ENCODE results near the gene ADARB2.

The ADARB2 gene

DNA sequence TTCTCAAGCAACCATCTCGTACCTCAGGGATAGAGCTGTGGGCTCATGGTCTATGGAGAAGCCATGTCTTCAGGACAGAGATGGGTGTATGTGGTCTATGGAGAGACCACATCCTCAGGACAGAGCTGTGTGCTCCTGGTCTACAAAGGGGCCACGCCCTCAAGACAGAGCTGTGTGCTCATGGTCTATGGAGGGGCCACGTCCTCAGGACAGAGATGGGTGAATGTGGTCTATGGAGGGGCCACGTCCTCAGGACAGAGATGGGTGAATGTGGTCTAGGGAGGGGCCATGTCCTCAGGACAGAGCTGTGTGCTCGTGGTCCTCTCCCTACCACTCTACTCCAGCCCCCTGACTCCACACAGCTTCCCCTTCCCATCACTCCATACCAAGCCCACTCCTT is 563.3 kb downstream of the ADARB2 start:
- DNase-seq (ENCODE audit: low read depth), result no peak
- no peak overlapping the region for H3K4me3 ChIP-seq (ENCODE audit: low read depth, low read length)
- TF ChIP-seq, protein P1, sequence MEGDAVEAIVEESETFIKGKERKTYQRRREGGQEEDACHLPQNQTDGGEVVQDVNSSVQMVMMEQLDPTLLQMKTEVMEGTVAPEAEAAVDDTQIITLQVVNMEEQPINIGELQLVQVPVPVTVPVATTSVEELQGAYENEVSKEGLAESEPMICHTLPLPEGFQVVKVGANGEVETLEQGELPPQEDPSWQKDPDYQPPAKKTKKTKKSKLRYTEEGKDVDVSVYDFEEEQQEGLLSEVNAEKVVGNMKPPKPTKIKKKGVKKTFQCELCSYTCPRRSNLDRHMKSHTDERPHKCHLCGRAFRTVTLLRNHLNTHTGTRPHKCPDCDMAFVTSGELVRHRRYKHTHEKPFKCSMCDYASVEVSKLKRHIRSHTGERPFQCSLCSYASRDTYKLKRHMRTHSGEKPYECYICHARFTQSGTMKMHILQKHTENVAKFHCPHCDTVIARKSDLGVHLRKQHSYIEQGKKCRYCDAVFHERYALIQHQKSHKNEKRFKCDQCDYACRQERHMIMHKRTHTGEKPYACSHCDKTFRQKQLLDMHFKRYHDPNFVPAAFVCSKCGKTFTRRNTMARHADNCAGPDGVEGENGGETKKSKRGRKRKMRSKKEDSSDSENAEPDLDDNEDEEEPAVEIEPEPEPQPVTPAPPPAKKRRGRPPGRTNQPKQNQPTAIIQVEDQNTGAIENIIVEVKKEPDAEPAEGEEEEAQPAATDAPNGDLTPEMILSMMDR (IDR thresholded peaks at IDR 0.05; ENCODE audit: low read depth, low read length, missing control alignments), result no peak

DNA sequence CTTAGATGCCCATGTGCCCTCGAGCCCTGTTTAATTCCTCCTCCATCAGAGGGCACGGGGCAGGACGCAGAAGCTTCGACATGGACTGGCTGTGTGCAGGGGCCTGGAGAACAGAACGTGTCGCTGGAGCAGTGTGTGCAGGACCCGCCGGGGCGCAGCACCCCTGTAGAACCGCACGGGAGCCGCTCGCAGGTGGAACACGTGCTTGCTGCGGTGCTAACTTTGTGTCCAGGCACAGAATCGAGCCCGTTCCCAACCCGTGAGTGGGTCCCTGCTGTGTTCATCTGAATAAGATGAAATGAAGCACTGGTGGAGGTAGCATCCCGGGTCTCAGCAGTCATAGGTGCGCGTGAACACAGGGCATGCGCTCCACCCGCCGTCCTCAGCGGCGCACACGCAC is 564.2 kb downstream of the ADARB2 start:
- TF ChIP-seq, protein P1 (IDR thresholded peaks at IDR 0.05; ENCODE audit: low read depth, low read length, missing control alignments), result no peak
- H3K4me3 ChIP-seq (ENCODE audit: low read depth, low read length), result no peak overlapping the region

DNA sequence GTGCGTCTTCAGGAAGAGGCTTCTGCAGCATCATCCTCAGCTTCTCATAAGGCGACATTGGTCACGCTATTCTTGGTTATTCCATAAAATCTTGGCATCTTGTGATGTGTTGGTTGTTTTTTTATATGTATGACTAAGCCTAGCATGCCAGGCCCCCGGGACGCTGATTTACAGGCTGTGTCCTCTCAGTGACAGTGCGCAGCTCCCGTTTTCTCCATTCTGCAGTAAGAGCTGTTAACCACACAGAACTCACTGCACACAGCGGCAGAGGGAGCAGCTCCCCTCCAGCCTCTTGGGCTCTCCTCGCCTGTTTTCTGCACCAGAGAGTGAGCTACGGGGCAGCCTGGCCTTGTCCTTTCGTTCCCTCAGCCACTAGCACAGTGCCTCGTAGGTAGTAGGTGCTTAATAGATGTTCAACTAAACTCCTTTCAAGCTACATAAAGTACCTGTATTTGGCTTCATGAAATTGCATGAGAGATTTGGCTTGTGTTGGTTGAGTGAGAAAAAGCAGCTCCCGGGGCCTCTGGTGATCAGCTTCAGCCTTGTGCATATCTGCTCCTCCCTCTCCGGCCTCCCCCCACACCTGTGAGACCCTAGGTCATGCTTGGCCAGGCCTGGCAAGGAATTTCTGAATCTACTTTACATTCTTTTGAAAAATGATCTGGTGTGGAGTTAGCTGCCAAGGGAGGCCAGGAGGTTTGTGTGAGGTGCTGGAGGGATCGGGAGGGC is 564.9 kb downstream of the ADARB2 start:
- TF ChIP-seq, protein P1 (IDR thresholded peaks at IDR 0.05; ENCODE audit: low read depth, low read length, missing control alignments), result no peak
- DNase-seq (ENCODE audit: low read depth), result no peak

More for the DNA sequence above, 564.2 kb downstream of the ADARB2 start:
- DNase-seq (ENCODE audit: low read depth), result no peak

DNA sequence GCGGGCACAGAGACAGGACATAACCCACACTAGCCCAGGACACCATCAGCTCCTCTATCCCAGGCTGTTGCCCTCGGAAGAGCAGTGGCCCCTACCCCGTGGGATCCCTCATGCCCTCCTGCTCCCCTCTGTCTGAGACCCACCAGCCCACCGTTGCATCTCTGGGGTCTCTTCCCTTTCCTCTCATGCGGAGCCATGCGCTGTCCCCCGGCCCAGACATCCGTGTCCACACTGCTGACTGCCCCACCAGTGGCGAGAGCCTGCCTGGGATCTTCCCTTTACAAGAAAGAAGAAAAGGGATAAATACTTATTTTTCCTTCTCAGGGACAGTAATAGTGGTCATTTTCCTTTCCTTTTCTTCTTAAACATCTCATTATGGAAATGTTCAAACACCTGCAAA is 565.7 kb downstream of the ADARB2 start:
- TF ChIP-seq, protein P1 (IDR thresholded peaks at IDR 0.05; ENCODE audit: low read depth, low read length, missing control alignments), result no peak
- no peak overlapping the region for H3K4me3 ChIP-seq (ENCODE audit: low read depth, low read length)
- no peak for DNase-seq (ENCODE audit: low read depth)

More for the DNA sequence above, 564.9 kb downstream of the ADARB2 start:
- H3K4me3 ChIP-seq (ENCODE audit: low read depth, low read length), result no peak overlapping the region

DNA sequence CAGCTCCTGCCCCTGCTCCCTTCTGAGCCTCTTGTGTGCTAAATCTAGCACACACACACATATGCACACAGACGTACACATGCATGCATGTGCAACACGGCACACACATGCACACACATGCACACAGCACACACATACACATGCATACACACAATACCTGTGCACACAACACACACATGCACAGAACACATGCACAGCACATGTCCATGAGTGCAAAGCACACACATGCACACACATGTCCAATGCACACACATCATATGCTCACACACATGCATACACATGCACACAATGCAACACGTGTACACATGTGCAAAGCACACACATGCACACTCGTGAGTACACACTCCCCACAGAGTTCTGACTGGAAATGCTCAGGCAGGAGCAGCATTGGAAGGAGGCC is 566.1 kb downstream of the ADARB2 start:
- H3K4me3 ChIP-seq (ENCODE audit: low read depth, low read length), result no peak overlapping the region
- TF ChIP-seq, protein P1 (IDR thresholded peaks at IDR 0.05; ENCODE audit: low read depth, low read length, missing control alignments), result no peak
- no peak for DNase-seq (ENCODE audit: low read depth)

DNA sequence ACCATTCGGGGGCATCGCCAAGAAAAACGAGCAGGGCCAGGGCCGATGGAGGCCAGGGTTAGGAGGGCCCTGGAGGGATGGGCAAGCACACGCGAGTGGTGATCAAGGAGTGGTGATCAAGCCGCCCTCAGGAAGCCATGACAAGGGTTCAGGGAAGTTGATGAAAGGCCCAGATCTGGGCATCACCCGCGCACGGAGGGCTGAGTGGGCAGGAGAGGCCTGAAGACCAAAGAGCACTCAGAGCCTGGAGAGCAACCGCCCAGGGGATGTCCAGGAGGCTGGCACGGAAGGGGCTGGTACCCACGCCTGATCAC is 566.5 kb downstream of the ADARB2 start:
- H3K4me3 ChIP-seq (ENCODE audit: low read depth, low read length), result no peak overlapping the region
- no peak for DNase-seq (ENCODE audit: low read depth)
- TF ChIP-seq, protein P1 (IDR thresholded peaks at IDR 0.05; ENCODE audit: low read depth, low read length, missing control alignments), result no peak

Data from GM12864 (cell line).